Lower leg skin (tissue), 4 donors: ENCODE results near the gene ARMC2. TPM values are rescaled to one million over a fixed set of nuclear protein-coding genes. Genes with fewer than 3 reads are reported as not detected.

ENCODE experiments used
- DNase-seq, 2 donors: peaks; one replicate each; pipeline ENCODE4 v3.0.0-alpha.2; 2019; ENCODE audit warnings: low spot score in 2 of 2
- H3K4me3 ChIP-seq: fragments of 200-600 bp; sonication (generic); 2 replicates; pipeline ENCODE4 v1.5.1; 2017; ENCODE audit warnings: mild to moderate bottlenecking, low read depth; ENCODE audit not compliant: poor library complexity, severe bottlenecking
- POLR2A ChIP-seq, 2 donors: fragments of 450-650 bp; IDR thresholded peaks; one replicate each; pipeline ENCODE4 v1.6.1; 2016 to 2017; ENCODE audit warnings: antibody characterized with exemption in 2 of 2, mild to moderate bottlenecking in 1 of 2, moderate library complexity in 1 of 2
- WGBS, 2 donors: methylation state at CpG; one replicate each; pipeline ENCODE4 v1.1.5; 2018; 5-methylcytosine and 5-hydroxymethylcytosine counted together
- intact Hi-C: fragments of 100-400 bp; cut with DNase I; formaldehyde crosslinking; loops from one replicate; pipeline ENCODE4 v1.15.0; 2023; ENCODE audit warnings: low total_unique reads
- total RNA-seq, 4 donors: library from RNA; depleted of rRNA; stranded (reverse); fragments of >200 nt; gene quantifications; one replicate each; pipeline ENCODE4 v1.1.0, GENCODE V29; 2016
- TF ChIP-seq, protein P1 (sequence below), 3 donors: fragments of 450-650 bp; IDR thresholded peaks; one replicate each; pipeline ENCODE4 v1.5.1; 2016; ENCODE audit warnings: antibody characterized with exemption in 3 of 3, mild to moderate bottlenecking in 3 of 3, moderate library complexity in 2 of 3

ARMC2 gene
- total RNA-seq, 4 donors from 2014 or later, result 0.34 to 2.0 (median 1.2) TPM

DNA sequence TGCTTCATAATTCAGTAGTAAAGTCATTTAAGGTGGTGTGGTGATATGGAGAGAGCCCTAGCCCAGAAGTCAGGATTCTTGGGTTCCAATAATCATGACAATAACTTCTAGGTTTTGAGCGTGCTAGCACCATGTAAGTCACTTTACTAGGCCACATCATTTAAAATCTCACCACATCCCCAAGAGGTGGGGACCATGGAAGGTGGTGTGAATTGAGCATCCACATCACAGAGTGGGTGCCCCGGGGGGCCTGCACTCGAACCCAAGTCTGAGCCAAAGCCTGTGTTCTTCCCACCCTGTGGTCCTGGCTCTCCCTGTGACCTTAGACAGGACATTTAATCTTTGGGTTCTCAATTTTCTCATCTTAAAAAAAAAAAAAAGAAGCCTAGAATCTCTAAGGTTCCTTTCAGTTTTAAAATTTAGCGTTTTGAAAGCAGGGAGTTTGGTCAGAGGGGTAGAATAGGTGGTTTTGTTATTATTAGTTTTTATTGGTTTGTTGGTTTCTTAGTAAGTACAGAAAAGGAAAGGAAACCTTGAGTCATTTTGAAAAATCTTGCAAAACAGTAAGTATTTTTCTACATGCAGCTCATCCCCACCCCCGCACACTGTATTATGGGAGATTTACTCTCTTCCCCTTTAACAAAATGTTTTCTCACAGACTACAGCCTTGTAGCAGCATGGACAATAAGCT lies 26.4 kb downstream of the ARMC2 start:
- no peak for DNase-seq
- TF ChIP-seq POLR2A (IDR thresholded peaks at IDR 0.05), result no peak
- TF ChIP-seq, protein P1, sequence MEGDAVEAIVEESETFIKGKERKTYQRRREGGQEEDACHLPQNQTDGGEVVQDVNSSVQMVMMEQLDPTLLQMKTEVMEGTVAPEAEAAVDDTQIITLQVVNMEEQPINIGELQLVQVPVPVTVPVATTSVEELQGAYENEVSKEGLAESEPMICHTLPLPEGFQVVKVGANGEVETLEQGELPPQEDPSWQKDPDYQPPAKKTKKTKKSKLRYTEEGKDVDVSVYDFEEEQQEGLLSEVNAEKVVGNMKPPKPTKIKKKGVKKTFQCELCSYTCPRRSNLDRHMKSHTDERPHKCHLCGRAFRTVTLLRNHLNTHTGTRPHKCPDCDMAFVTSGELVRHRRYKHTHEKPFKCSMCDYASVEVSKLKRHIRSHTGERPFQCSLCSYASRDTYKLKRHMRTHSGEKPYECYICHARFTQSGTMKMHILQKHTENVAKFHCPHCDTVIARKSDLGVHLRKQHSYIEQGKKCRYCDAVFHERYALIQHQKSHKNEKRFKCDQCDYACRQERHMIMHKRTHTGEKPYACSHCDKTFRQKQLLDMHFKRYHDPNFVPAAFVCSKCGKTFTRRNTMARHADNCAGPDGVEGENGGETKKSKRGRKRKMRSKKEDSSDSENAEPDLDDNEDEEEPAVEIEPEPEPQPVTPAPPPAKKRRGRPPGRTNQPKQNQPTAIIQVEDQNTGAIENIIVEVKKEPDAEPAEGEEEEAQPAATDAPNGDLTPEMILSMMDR (IDR thresholded peaks at IDR 0.05), result no peak

GRCh38 chr6:108875161-108875555 lies 26.9 kb downstream of the ARMC2 start:
- DNase-seq, result no peak
- TF ChIP-seq, protein P1 (IDR thresholded peaks at IDR 0.05), result no peak
- TF ChIP-seq POLR2A (IDR thresholded peaks at IDR 0.05), result no peak
- no peak overlapping the region for H3K4me3 ChIP-seq
- intact Hi-C loops, result no loop called here

More for the DNA sequence above, 26.4 kb downstream of the ARMC2 start:
- H3K4me3 ChIP-seq, result no peak overlapping the region
- 75 to 78% methylated on average over 5 of the region's 5 CpGs for WGBS, 2 donors
- intact Hi-C loops, result no loop called here

DNA sequence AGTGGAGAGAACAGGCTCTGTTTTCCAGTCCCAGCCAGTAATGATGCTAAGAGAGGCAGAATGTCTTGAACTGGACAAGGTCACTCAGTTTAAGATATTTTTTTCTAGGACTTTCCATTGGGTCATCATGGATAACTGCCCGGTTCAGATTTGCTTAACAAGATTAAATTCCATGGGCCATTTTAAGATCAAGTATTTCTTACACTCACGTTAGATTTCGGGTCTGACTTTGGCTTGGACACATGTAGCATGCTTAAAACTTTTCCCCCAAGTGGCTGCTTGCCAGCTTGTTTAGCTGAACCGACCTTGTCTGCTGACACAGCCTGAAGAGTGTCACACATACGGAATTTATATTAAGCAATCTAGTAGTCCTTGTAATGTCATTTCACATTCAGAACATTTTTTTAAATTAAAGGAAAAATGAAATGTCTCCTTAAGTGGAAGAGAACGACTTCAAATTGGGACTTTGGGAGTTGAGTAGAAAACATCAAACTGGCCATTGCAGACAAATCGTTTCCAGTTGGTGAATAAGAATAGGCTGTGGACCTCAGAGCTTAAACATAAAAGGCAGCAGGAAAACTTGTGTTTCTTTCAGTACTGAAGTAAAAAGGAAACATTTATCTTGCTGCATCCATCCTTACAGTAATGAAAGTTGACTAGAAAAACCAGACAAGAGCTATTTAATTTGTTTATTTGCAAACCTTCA lies 29.0 kb downstream of the ARMC2 start:
- WGBS, 2 donors, result 50 to 59% methylated on average over 7 of the region's 7 CpGs

GRCh38 chr6:108878942-108879341 lies 30.7 kb downstream of the ARMC2 start:
- intact Hi-C loops, result no loop called here
- no peak overlapping the region for H3K4me3 ChIP-seq
- DNase-seq, result no peak
- WGBS, 2 donors, result 94 to 97% methylated on average over 2 of the region's 2 CpGs
- no peak for TF ChIP-seq POLR2A (IDR thresholded peaks at IDR 0.05)
- TF ChIP-seq, protein P1 (IDR thresholded peaks at IDR 0.05), result no peak

More for the DNA sequence above, 29.0 kb downstream of the ARMC2 start:
- intact Hi-C loops, result no loop called here
- no peak for TF ChIP-seq POLR2A (IDR thresholded peaks at IDR 0.05)
- TF ChIP-seq, protein P1 (IDR thresholded peaks at IDR 0.05), result no peak
- peak; percentile 77 to 93 for DNase-seq
- H3K4me3 ChIP-seq, result no peak overlapping the region

DNA sequence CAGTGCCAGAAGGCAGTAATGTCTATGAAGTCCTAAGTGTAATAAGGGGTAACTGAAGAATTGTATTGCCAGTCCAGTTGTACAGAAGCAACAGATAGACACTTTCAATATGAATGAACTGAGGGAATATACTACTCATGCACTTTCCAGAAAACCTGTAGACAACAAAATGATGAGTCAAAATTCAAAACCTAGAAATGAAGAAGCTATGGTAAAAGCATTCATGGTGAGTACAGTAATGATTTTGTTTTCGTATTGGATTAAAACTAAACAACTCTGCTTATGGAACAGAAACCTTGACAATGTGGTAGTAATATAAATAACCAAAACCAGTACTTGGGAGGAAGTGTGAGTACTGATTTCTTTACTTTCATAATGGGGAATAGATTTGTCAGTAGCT lies 35.0 kb downstream of the ARMC2 start:
- intact Hi-C loops, result no loop called here
- WGBS, 2 donors, result 83 to 92% methylated on average over 1 of the region's 1 CpG

More for the DNA sequence above, 35.0 kb downstream of the ARMC2 start:
- no peak for DNase-seq
- H3K4me3 ChIP-seq, result no peak overlapping the region
- TF ChIP-seq, protein P1 (IDR thresholded peaks at IDR 0.05), result no peak
- TF ChIP-seq POLR2A (IDR thresholded peaks at IDR 0.05), result no peak
